OCI-LY7 (cell line): ENCODE measurements around the gene NFIA.

Source experiments
- CTCF ChIP-seq: fragments of 200-600 bp; sonication (generic); conservative IDR thresholded peaks from 2 replicates; pipeline ENCODE4 v1.5.1; 2014; ENCODE audit warnings: mild to moderate bottlenecking, antibody characterized with exemption, low read length, moderate library complexity, mixed read lengths
- EZH2phosphoT487 ChIP-seq: fragments of 200-600 bp; sonication (generic); IDR thresholded peaks from 2 replicates; pipeline ENCODE4 v1.6.1; 2018; ENCODE audit warnings: low read depth, borderline replicate concordance, mild to moderate bottlenecking, mixed run types, antibody characterized with exemption, low read length, moderate library complexity, mixed read lengths

DNA sequence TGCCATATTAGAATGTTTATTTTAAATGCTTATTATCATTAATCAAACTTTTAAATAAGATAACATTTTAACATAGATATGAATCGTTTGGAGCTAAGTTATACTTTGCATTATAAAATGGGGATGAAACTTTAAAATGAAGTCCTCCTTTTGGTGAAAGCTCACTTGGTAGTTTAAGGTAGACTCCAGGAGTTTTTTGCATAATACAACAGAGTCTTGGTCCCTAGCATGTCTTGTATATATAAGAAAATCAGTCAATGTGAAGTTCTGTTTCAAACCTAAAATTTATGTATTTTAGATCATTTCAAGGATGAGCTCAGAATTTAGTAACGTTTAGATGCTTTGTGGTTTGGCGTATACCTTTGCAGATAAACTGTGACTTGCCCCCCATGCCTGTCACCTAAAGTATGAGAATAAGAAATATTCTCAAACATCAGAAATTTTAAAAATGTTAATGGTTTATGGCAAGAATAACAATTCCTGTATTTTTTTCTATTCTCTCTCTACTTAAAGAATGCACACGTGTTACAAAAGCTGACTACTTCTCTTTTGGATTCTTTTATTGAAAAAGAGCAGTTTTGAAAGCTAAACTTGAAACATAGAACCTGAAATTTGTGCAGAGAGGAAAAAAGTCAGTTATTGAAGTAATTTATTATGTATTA lies 3.8 kb downstream of the NFIA start:
- TF ChIP-seq CTCF (no peak), EZH2phosphoT487 (no peak)
